Stimulated activated CD8-positive, alpha-beta memory T cell treated with anti-CD3 and anti-CD28 coated beads, Interleukin-7, amount 100 ng/mL, for 1 hour (primary cell): ENCODE results near the gene SYT13.

Experiments
- DNase-seq, 2 donors: peaks; one replicate each; pipeline ENCODE4 v3.0.0-alpha.2; 2020; ENCODE audit warnings: low read depth in 2 of 2

SYT13 gene

DNA sequence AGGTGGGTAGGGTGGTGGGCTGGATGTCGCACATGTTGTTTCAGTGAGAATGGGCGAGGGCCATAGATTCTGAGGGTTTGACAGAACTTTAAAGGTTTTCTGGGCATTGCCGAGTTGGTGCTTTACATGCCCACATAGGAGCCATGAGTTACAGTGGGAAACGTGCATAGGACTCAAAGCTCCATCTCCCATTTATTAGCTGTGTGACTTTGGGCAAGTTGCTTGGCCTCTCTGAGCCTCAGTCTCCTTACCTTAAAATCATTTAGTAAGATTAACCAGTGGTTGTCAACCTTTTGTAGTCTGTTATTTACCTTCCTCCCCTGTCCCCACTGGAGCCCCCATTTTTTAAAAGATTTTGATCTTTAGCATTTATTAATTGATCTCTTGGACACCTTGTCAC is 67.4 kb downstream of the SYT13 start:
- DNase-seq: no peak

DNA sequence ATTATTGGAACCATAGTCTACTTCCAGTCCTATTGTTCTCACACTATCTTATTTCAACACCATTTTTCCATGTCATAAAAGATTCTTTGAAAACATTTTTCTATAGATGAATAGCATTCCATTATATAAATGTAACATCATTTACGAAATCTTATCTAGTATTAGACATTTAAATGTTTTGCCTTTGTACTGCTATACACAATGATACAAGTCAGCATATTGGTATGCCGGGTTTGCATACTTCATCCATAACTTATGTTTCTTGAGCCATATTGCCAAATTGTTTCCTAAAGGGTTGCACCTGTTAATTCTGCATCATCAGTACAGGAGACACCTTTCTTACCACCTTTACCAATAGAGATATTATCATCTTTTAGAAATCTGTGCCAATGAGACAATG is 68.2 kb downstream of the SYT13 start:
- no peak for DNase-seq

GRCh38 chr11:45216901-45217300 is 69.2 kb downstream of the SYT13 start:
- DNase-seq: no peak

DNA sequence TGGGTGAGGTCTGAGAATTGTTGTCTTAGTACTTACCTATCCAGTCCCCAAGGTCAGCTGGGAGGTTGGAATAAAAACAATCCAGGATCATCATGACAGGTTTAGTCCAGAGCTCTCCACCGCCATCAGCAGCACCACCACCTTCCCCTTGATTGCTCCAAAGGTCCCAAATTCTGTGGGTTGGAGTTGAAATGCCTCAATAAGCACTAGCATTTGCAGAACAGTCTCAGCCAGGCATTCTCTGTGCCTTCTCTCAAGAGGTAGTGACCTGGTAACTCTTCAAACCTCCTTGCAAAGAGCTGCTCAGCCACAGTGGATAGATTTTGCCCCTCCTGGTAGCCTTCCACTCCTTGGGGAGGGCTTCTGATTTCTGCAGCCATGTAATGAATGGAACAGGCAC is 70.1 kb downstream of the SYT13 start:
- DNase-seq: no peak

DNA sequence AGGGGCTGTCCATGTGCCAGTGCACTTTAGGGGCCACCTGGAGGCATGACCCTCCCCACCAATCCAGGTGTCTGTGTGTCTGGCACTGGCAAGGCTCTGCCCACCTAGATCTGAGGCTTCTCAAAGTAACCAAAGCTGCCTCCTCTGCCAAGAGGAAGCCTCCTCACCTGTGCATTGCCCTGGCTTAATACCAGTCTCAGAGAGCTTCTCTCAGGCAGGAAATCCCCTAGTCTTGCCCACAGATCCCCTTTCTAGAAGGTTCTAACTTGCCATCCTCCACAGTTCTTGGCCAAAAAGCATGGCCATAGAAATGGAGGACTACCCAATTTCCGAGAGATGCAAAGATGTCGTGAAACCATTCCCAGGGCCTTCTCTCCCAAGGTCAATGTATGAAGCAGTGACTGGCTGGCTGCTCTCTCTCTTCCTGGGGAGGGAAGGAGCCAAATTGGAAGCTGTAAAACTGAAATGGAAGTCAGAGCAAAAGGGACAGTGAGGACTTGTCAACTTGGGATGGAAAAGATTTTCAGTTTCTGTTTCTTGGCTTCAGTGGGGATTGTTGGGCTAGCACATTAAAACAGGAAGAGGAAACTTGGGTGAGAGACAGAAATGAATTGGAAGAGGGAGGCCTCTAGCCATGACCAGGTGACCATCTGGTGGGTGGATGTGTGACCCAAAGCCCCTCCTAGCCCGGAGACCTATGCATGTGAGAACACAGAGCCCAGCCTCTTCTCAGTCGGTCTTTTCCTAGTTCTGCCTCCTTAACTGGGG is 70.9 kb downstream of the SYT13 start:
- no peak for DNase-seq

- DNase-seq: no peak
These were observed 72.4 kb downstream of the SYT13 start for GRCh38 chr11:45213717-45214116.

- DNase-seq: no peak
These were observed 72.8 kb downstream of the SYT13 start for GRCh38 chr11:45213316-45213665.

- no peak for DNase-seq
These were observed 73.4 kb downstream of the SYT13 start for GRCh38 chr11:45212566-45213315.

- no peak for DNase-seq
These were observed 74.4 kb downstream of the SYT13 start for GRCh38 chr11:45211732-45212131.

- DNase-seq: no peak
These were observed 75.3 kb downstream of the SYT13 start for GRCh38 chr11:45210846-45211245.

DNA sequence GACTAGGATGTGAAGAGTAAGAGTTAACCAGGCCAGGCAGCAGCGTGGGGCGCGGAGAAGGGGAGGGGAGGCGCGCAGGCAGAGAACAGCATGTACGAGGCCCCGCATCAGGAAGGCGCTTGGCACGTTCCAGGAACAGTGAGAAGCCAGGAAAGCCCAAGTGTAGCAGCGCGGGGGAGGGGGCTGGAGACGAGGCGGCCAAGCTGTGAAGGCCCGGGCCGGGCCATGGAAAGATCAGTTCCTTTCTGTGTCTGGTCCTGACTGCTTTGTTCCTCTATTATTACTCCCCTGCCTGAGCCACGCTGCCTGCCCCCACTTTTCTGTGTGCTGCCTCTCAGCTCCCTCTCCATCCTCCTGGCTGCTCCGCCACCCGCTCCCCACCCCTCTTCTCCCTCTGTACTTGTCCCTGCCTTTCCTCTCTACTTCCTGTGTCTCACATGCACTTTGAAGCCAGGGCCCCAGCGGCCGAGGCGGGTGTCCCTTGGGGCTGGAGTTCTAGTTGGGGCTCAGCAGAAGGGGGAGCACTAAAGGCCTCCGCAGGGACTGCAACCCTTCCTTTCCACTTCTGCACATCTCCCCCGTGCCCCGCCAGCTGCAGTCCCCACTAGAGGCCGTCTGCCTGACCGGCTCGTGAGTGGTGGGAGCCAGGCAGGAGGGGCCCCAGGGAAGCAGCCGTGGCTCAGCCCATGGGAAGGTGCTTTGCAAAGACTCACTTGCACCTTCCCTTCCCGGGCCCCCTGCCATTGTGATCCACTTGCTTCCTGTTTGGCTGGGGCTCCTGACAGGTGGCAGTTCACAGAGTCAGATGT is 76.0 kb downstream of the SYT13 start:
- DNase-seq: no peak

GRCh38 chr11:45209000-45209879 is 76.9 kb downstream of the SYT13 start:
- no peak for DNase-seq

- no peak for DNase-seq
These were observed 78.0 kb downstream of the SYT13 start for GRCh38 chr11:45208135-45208534.

DNA sequence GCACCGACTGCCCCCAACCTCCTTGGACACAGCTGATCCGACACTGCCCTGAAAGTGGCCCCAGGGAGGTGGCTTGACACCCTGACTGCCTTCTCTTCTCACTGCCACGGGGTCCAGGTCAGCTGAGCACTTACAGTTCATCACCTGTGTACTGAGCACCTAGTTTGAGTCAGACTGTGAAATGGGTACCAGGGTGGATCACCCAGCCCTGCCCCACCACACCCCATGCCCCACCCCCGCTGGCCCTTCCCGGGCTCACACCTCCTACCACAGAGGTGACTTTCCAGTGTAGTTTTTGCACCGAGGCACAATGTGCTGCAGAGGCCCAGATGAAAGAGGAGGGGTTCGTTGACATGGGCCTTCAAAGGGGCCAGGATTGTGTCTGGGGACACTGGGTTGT is 80.2 kb downstream of the SYT13 start:
- DNase-seq: no peak

DNA sequence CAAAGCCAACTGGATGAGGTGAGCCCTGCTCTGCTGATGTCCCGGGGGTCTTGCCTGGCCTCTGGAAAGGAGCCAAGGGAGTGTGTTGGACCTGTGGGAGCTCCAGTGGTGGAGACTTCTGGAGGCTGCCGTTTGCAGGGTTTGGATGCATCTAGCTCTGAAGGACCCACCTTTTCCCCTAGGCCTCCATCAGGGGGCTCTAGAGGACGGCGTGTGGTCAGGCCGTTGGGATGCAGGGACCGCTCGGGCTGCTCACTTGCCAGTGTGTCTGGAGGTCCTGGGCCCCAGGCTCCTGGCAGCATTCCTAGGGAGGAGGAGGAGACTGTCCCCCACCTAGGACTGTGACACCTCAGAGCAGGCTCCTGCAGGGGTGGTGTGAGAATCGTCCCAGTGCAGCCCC is 81.4 kb downstream of the SYT13 start:
- DNase-seq: no peak

DNA sequence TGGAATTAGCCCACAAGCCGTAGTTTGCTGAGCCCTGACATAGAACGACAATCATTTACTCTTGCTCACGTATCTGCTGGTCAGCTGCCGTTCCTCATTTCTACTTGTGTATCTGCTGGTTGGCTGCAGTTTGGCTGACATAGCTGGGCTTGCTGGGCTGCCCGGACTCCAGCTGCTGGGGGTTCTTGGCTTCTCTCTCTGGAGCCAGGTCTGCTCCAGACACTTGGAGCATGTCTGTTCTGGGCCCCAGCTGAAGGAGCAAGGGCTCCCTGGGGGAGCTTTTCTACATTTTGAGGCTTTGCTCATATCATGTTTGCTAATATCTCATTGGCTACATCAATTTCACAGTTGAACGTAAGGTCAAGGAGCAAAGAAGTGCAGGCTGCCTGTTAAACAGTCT is 92.4 kb downstream of the SYT13 start:
- DNase-seq: no peak
